SK-N-SH treated with all-trans-retinoic acid at 6 μM for 48 hours (cell line): ENCODE data around the gene TET3.

Experiments
- ATAC-seq: fragments of 200-7000 bp; cut with Tn5 transposase; 3 replicates; pipeline ENCODE4 v1.9.1; 2020; ENCODE audit warnings: mild to moderate bottlenecking, moderate library complexity
- ARNTL ChIP-seq: fragments of 450-650 bp; formaldehyde crosslinking; IDR thresholded peaks from 2 replicates; pipeline ENCODE4 v1.5.0; 2020; ENCODE audit warnings: low read depth, mild to moderate bottlenecking, moderate library complexity, borderline replicate concordance
- BACH2 ChIP-seq: fragments of 250-450 bp; sonication (Bioruptor Pico); IDR thresholded peaks from 2 replicates; pipeline ENCODE4 v1.9.0; 2021; ENCODE audit warnings: mild to moderate bottlenecking, borderline replicate concordance
- CREB5 ChIP-seq: fragments of 250-450 bp; sonication (Bioruptor Pico); IDR thresholded peaks from 2 replicates; pipeline ENCODE4 v1.5.1; 2020; ENCODE audit warnings: low read depth, mild to moderate bottlenecking, moderate library complexity
- CSDC2 ChIP-seq: fragments of 250-450 bp; sonication (Bioruptor Pico); IDR thresholded peaks from 2 replicates; pipeline ENCODE4 v1.5.0; 2020; ENCODE audit warnings: mild to moderate bottlenecking, moderate library complexity
- CSRNP3 ChIP-seq: fragments of 250-450 bp; sonication (Bioruptor Pico); IDR thresholded peaks from 2 replicates; pipeline ENCODE4 v1.5.1; 2021; ENCODE audit warnings: mild to moderate bottlenecking, moderate library complexity
- ESRRG ChIP-seq: fragments of 250-450 bp; sonication (Bioruptor Pico); IDR thresholded peaks from 2 replicates; pipeline ENCODE4 v1.6.1; 2021; ENCODE audit warnings: mild to moderate bottlenecking
- GLIS3 ChIP-seq: fragments of 250-450 bp; sonication (Bioruptor Pico); IDR thresholded peaks from 2 replicates; pipeline ENCODE4 v1.5.0; 2020; ENCODE audit warnings: mild to moderate bottlenecking, moderate library complexity
- ISL1 ChIP-seq: fragments of 250-450 bp; sonication (Bioruptor Pico); IDR thresholded peaks from 2 replicates; pipeline ENCODE4 v2.1.2; 2022; ENCODE audit warnings: mild to moderate bottlenecking, moderate library complexity
- OSR1 ChIP-seq: fragments of 250-450 bp; sonication (Bioruptor Pico); IDR thresholded peaks from 2 replicates; pipeline ENCODE4 v1.8.0; 2022; ENCODE audit warnings: moderate library complexity, mild to moderate bottlenecking, inconsistent platforms
- PATZ1 ChIP-seq: fragments of 250-450 bp; sonication (Bioruptor Pico); IDR thresholded peaks from 2 replicates; pipeline ENCODE4 v1.8.0; 2020; ENCODE audit warnings: mild to moderate bottlenecking, moderate library complexity, borderline replicate concordance
- POU6F1 ChIP-seq: fragments of 250-450 bp; sonication (Bioruptor Pico); IDR thresholded peaks from 2 replicates; pipeline ENCODE4 v1.8.0; 2021; ENCODE audit warnings: low read depth, mild to moderate bottlenecking, moderate library complexity, borderline replicate concordance
- PPARA ChIP-seq: fragments of 250-450 bp; sonication (Bioruptor Pico); IDR thresholded peaks from 2 replicates; pipeline ENCODE4 v1.5.0; 2020; ENCODE audit warnings: mild to moderate bottlenecking, borderline replicate concordance
- RARB ChIP-seq: fragments of 250-450 bp; sonication (Bioruptor Pico); IDR thresholded peaks from 2 replicates; pipeline ENCODE4 v1.8.0; 2021; ENCODE audit warnings: mild to moderate bottlenecking, moderate library complexity
- TCF4 ChIP-seq: fragments of 250-450 bp; sonication (Bioruptor Pico); IDR thresholded peaks from 2 replicates; pipeline ENCODE4 v1.8.0; 2021; ENCODE audit warnings: mild to moderate bottlenecking, moderate library complexity, borderline replicate concordance
- TOX ChIP-seq: fragments of 250-450 bp; sonication (Bioruptor Pico); IDR thresholded peaks from 2 replicates; pipeline ENCODE4 v1.8.0; 2021; ENCODE audit warnings: mild to moderate bottlenecking, moderate library complexity, borderline replicate concordance
- TSHZ2 ChIP-seq: fragments of 250-450 bp; sonication (Bioruptor Pico); IDR thresholded peaks from 2 replicates; pipeline ENCODE4 v1.5.0; 2020; ENCODE audit warnings: mild to moderate bottlenecking, moderate library complexity
- ZC3H10 ChIP-seq: fragments of 250-450 bp; sonication (Bioruptor Pico); IDR thresholded peaks from 2 replicates; pipeline ENCODE4 v1.5.1; 2021; ENCODE audit warnings: mild to moderate bottlenecking, moderate library complexity
- ZFP3 ChIP-seq: fragments of 250-450 bp; sonication (Bioruptor Pico); IDR thresholded peaks from 2 replicates; pipeline ENCODE4 v1.5.0; 2020; ENCODE audit warnings: mild to moderate bottlenecking, moderate library complexity
- ZFP30 ChIP-seq: fragments of 450-650 bp; formaldehyde crosslinking; IDR thresholded peaks from 2 replicates; pipeline ENCODE4 v1.5.0; 2022; ENCODE audit warnings: mild to moderate bottlenecking, moderate library complexity
- ZNF565 ChIP-seq: fragments of 450-650 bp; formaldehyde crosslinking; conservative IDR thresholded peaks from 2 replicates; pipeline ENCODE4 v1.5.0; 2020; ENCODE audit warnings: low read depth, mild to moderate bottlenecking, moderate library complexity
- ZNF70 ChIP-seq: fragments of 450-650 bp; formaldehyde crosslinking; IDR thresholded peaks from 2 replicates; pipeline ENCODE4 v1.5.0; 2020; ENCODE audit warnings: mild to moderate bottlenecking, moderate library complexity
- ZNF8 ChIP-seq: fragments of 450-650 bp; formaldehyde crosslinking; IDR thresholded peaks from 2 replicates; pipeline ENCODE4 v1.5.0; 2020; ENCODE audit warnings: mild to moderate bottlenecking, moderate library complexity

Gene TET3

GRCh38 chr2:74029714-74030397, 45.1 kb downstream of the TET3 start:
- TF ChIP-seq PPARA: no peak
- no peak for TF ChIP-seq ARNTL (CRISPR knock-in tag)
- no peak for TF ChIP-seq POU6F1 (CRISPR knock-in tag)
- TF ChIP-seq RARB: no peak
- TF ChIP-seq ZC3H10 (CRISPR knock-in tag): no peak
- TF ChIP-seq OSR1 (CRISPR knock-in tag): no peak
- TF ChIP-seq ZFP3: no peak
- no peak for TF ChIP-seq TCF4 (CRISPR knock-in tag)
- TF ChIP-seq TOX (CRISPR knock-in tag): no peak
- TF ChIP-seq ZNF8 (CRISPR knock-in tag): no peak
- no peak for TF ChIP-seq CSDC2
- no peak for TF ChIP-seq ISL1 (CRISPR knock-in tag)
- no peak for TF ChIP-seq ZNF70 (CRISPR knock-in tag)
- no peak for TF ChIP-seq ZFP30 (CRISPR knock-in tag)
- no peak for TF ChIP-seq CSRNP3
- TF ChIP-seq BACH2 (CRISPR knock-in tag): no peak
- TF ChIP-seq PATZ1 (CRISPR knock-in tag): no peak
- ATAC-seq: no peak

GRCh38 chr2:74031221-74031620, 46.5 kb downstream of the TET3 start:
- TF ChIP-seq ZNF565 (CRISPR knock-in tag) (no peak), TCF4 (CRISPR knock-in tag) (no peak), ZC3H10 (CRISPR knock-in tag) (no peak), CSRNP3 (no peak)
- TF ChIP-seq, all 23 proteins: peak for 0
- no peak for ATAC-seq

- TF ChIP-seq ISL1 (CRISPR knock-in tag) (no peak), ZNF565 (CRISPR knock-in tag) (no peak), ZFP3 (no peak), POU6F1 (CRISPR knock-in tag) (no peak), PPARA (no peak), PATZ1 (CRISPR knock-in tag) (no peak), CREB5 (no peak), TOX (CRISPR knock-in tag) (no peak), GLIS3 (CRISPR knock-in tag) (no peak), ZNF70 (CRISPR knock-in tag) (no peak), ZC3H10 (CRISPR knock-in tag) (no peak), ZNF8 (CRISPR knock-in tag) (no peak), TSHZ2 (CRISPR knock-in tag) (no peak), OSR1 (CRISPR knock-in tag) (no peak), RARB (no peak), BACH2 (CRISPR knock-in tag) (no peak), ESRRG (CRISPR knock-in tag) (no peak), ARNTL (CRISPR knock-in tag) (no peak)
- TF ChIP-seq, all 23 proteins: peak for 0
- no peak for ATAC-seq
Observed at GRCh38 chr2:74031959-74032287, 47.2 kb downstream of the TET3 start.
